Uterus (tissue), 2 donors: Measurements from ENCODE around the gene CATSPER4.

Source experiments
- POLR2A ChIP-seq, 2 donors: fragments of 450-650 bp; IDR thresholded peaks; one replicate each; pipeline ENCODE4 v1.6.1; 2016; ENCODE audit warnings: antibody characterized with exemption in 2 of 2, mild to moderate bottlenecking in 1 of 2, moderate library complexity in 1 of 2
- TF ChIP-seq, protein P1 (sequence below), 4 experiments: fragments of 200-600 bp in 2 of 4; fragments of 450-650 bp in 2 of 4; sonication (generic) in 2 of 4; IDR thresholded peaks; one replicate each; pipeline ENCODE4 v1.5.1; 2016 to 2019; ENCODE audit warnings: antibody characterized with exemption in 4 of 4, mild to moderate bottlenecking in 2 of 4, moderate library complexity in 1 of 4

DNA sequence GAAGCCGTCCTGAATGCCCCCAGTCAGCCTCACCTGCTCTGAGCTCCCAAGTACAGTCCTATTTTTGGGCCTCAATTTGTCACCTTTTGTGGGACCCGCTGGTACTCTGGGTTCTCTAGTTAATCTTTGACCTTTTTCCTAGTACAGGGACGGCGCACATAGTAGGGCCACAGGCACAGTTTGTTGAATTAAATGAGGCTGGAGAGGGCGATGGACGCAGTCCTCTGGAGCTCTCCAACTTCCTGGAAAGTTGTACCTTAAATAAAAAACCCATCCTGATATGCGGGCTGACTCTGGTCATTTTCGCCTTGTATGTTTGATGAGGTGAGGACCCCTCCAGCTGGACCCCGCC lies 26.7 kb upstream of the CATSPER4 start:
- TF ChIP-seq, protein P1, sequence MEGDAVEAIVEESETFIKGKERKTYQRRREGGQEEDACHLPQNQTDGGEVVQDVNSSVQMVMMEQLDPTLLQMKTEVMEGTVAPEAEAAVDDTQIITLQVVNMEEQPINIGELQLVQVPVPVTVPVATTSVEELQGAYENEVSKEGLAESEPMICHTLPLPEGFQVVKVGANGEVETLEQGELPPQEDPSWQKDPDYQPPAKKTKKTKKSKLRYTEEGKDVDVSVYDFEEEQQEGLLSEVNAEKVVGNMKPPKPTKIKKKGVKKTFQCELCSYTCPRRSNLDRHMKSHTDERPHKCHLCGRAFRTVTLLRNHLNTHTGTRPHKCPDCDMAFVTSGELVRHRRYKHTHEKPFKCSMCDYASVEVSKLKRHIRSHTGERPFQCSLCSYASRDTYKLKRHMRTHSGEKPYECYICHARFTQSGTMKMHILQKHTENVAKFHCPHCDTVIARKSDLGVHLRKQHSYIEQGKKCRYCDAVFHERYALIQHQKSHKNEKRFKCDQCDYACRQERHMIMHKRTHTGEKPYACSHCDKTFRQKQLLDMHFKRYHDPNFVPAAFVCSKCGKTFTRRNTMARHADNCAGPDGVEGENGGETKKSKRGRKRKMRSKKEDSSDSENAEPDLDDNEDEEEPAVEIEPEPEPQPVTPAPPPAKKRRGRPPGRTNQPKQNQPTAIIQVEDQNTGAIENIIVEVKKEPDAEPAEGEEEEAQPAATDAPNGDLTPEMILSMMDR (IDR thresholded peaks at IDR 0.05): no peak
- TF ChIP-seq POLR2A (IDR thresholded peaks at IDR 0.05): no peak
